K562 (cell line): ENCODE data around the gene COMP. TPM values are rescaled to one million over a fixed set of nuclear protein-coding genes. Genes with fewer than 3 reads are reported as not detected.

Experiments used
- BRCA1 ChIP-seq, 2 experiments: fragments of 450-650 bp in 1 of 2; sonication (generic) in 1 of 2; formaldehyde crosslinking in 1 of 2; IDR thresholded peaks; 2 replicates each; pipeline versions ENCODE4 v1.5.0 to v1.6.1; 2017 to 2020; ENCODE audit warnings: mild to moderate bottlenecking in 1 of 2, missing genetic modification reagents in 1 of 2
- CHD2 ChIP-seq: IDR thresholded peaks from 2 replicates; pipeline ENCODE4 v1.6.1; 2011; ENCODE audit warnings: low read depth, low read length
- GATA2 ChIP-seq: sonication (generic); formaldehyde crosslinking; IDR thresholded peaks from 2 replicates; pipeline ENCODE4 v1.4.0; 2020; ENCODE audit warnings: mild to moderate bottlenecking, missing genetic modification reagents
- HDAC1 ChIP-seq, 2 experiments: fragments of 450-650 bp; IDR thresholded peaks; 2 replicates each; pipeline ENCODE4 v1.6.1; 2016 to 2017; ENCODE audit warnings: inconsistent platforms in 1 of 2, mild to moderate bottlenecking in 1 of 2, moderate library complexity in 1 of 2
- MCM7 ChIP-seq, 2 experiments: fragments of 450-650 bp; IDR thresholded peaks; 2 replicates each; pipeline ENCODE4 v1.6.1; 2016 to 2018
- PKNOX1 ChIP-seq: fragments of 450-650 bp; IDR thresholded peaks from 2 replicates; pipeline ENCODE4 v1.6.1; 2016
- SNAPC5 ChIP-seq: fragments of 250-450 bp; sonication (Bioruptor Pico); IDR thresholded peaks from 2 replicates; pipeline ENCODE4 v1.8.0; 2021; ENCODE audit warnings: moderate library complexity, mild to moderate bottlenecking, inconsistent platforms
- TSHZ1 ChIP-seq: fragments of 250-450 bp; sonication (Bioruptor Pico); IDR thresholded peaks from 2 replicates; pipeline ENCODE4 v1.4.0; 2020; ENCODE audit warnings: mild to moderate bottlenecking, moderate library complexity
- ZKSCAN8 ChIP-seq: fragments of 200-800 bp; sonication (Bioruptor generic); IDR thresholded peaks from 2 replicates; pipeline ENCODE4 v1.6.1; 2016; ENCODE audit warnings: missing genetic modification characterization, missing compliant biosample characterization
- polyA plus RNA-seq, 8 experiments: library from polyadenylated mRNA; depleted of rRNA in 4 of 8; stranded (reverse) in 5 of 8; unstranded in 3 of 8; fragments of >200 nt; fragmentation: Nextera tagmentation in 2 of 8; fragmentation: Illumina TruSeq in 1 of 8; extraction: Ambion mirVana in 2 of 8; extraction: Trizol in 1 of 8; gene quantifications; 2 replicates each; pipeline versions ENCODE4 v1.2.1 to v1.2.3, GENCODE V29; 2011 to 2014; ENCODE audit warnings: inconsistent platforms in 1 of 8, missing spikeins in 1 of 8
- total RNA-seq, 7 experiments: library from RNA; depleted of rRNA in 6 of 7; stranded (reverse); fragments of >200 nt in 6 of 7; fragmentation: Illumina TruSeq in 2 of 7; extraction: Trizol in 2 of 7; gene quantifications; 2 replicates each; pipeline versions ENCODE4 v1.2.1 to v1.2.3, GENCODE V29; 2011 to 2021; ENCODE audit warnings: low replicate concordance in 1 of 7

The COMP gene
- total and polyA plus RNA-seq, 9 of the 15 experiments (the other 6 are each of a cell fraction or from before 2014, with no cell fraction given) = 0.07 TPM; not detected in 8

GRCh38 chr19:18833849-18834643, 42.9 kb upstream of the COMP start (continued):
- no peak for TF ChIP-seq BRCA1 (IDR thresholded peaks at IDR 0.05)
- no peak for TF ChIP-seq BRCA1 (CRISPR knock-in tag; IDR thresholded peaks at IDR 0.05)
- TF ChIP-seq GATA2 = no peak
- no peak for TF ChIP-seq TSHZ1 (CRISPR knock-in tag)
- peak; percentile 34; the same call in 1 of the 2 replicates for TF ChIP-seq PKNOX1
- TF ChIP-seq CHD2 = no peak
- TF ChIP-seq SNAPC5 (CRISPR knock-in tag) = no peak
- TF ChIP-seq HDAC1 (IDR thresholded peaks at IDR 0.05) = 0 out of 4 replicates have a peak, but pooled peaks of 1 of the 2 experiments have one; percentile 13
- peak; percentile 59; the same call in 1 of the 2 replicates for TF ChIP-seq ZKSCAN8 (CRISPR knock-in tag)
- TF ChIP-seq MCM7 (IDR thresholded peaks at IDR 0.05) = no peak
